ENCODE measurements around the gene WWOX. TPM values are rescaled to one million over a fixed set of nuclear protein-coding genes. Genes with fewer than 3 reads are reported as not detected.

Gene WWOX
- total and polyA plus RNA-seq, 2 of the 13 experiments (the other 11 are each of a cell fraction or from before 2014, with no cell fraction given), result 9.1 to 37.4 TPM

DNA sequence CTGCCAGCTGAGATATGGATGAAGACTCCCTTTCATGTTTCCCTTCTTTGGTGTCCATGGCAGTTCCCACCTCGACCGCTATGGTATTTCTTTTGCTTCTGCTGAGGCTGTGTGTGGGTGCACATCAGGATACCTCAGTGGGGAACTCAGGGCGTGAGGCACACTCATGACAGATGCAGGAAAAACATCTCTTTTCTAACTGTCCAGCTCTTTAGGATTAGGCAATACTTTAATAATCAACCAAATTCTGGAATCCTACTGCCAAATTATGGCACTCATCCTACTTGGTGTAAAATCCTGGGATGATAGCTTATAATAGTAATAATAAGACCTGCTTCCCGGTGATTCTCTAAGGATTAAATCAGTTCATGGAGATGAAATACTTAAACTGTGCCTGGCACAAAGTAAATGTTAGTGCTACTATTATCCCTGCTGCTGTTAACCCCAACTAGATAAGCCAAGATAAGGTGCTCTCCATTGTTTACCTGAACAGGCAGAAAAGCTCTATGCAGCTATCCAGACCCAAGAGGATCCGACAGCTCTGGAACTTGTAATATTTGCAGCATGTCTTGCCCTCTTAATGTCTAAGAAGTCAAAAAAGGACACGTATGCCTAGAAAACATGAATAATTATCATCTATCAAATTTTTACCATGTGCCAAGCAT is 543.3 kb downstream of the WWOX start:
- POLR2A ChIA-PET, result interaction anchor here (0.8 kb wide), 1 partner anchor 33 kb away, joined by 3 read pairs; no protein-coding TSS in a partner anchor

More for the DNA sequence above, 543.3 kb downstream of the WWOX start:
- H3K4me2 ChIP-seq (ENCODE audit: low read depth, low read length), result no peak overlapping the region
- H3K36me3 ChIP-seq (replicated peaks in 1 of 2; ENCODE audit: control insufficient read depth in 1 of 2, insufficient read depth in 2 of 2, low read length in 2 of 2), result no peaks in the 10 kb centered on the region
- ATAC-seq (no peak), FAIRE-seq (no peak), DNase-seq (ENCODE audit: low spot score) (no peak)
- 81% methylated on average over 6 of the region's 6 CpGs for WGBS (ENCODE audit: low lambda C conversion rate)
- H3K4me1 ChIP-seq (ENCODE audit: insufficient read depth, low read length), result peaks cover 8% of the 10 kb centered on the region; the same call in 1 of the 2 replicates
- no peaks in the 10 kb centered on the region for H4K20me1 ChIP-seq (ENCODE audit: insufficient read depth, low read length)
- in situ Hi-C loops (cut with HindIII; ENCODE audit: extremely low pct_ligation_motif_present, low pct_unique_long_range_greater_than_20kb) (no loop called here), intact Hi-C loops (cut with micrococcal nuclease; ENCODE audit: unreplicated experiment) (no loop called here)
- no peak overlapping the region for H2AFZ ChIP-seq (ENCODE audit: low read length)
- no peaks in the 10 kb centered on the region for H3K79me2 ChIP-seq (ENCODE audit: insufficient read depth, low read length)
- H3K9ac ChIP-seq (ENCODE audit: insufficient read depth, low read depth, low read length), result no peak overlapping the region
- no TSS peak for BruUV-seq (replicated peaks)
- H3K9me3 ChIP-seq (ENCODE audit: low read length), result no peaks in the 10 kb centered on the region
- CTCF ChIA-PET (ENCODE audit: low intra/inter-chr PET ratio, low total read pairs), result no interaction called here
- no peak overlapping the region for H3K4me3 ChIP-seq (replicated peaks in 1 of 3; ENCODE audit: insufficient read depth in 1 of 3, low read depth in 2 of 3, low read length in 3 of 3)
- no peaks in the 10 kb centered on the region for H3K27me3 ChIP-seq (ENCODE audit: control insufficient read depth in 1 of 2, insufficient read depth in 2 of 2, low read length in 2 of 2)
- TF ChIP-seq, protein P1, sequence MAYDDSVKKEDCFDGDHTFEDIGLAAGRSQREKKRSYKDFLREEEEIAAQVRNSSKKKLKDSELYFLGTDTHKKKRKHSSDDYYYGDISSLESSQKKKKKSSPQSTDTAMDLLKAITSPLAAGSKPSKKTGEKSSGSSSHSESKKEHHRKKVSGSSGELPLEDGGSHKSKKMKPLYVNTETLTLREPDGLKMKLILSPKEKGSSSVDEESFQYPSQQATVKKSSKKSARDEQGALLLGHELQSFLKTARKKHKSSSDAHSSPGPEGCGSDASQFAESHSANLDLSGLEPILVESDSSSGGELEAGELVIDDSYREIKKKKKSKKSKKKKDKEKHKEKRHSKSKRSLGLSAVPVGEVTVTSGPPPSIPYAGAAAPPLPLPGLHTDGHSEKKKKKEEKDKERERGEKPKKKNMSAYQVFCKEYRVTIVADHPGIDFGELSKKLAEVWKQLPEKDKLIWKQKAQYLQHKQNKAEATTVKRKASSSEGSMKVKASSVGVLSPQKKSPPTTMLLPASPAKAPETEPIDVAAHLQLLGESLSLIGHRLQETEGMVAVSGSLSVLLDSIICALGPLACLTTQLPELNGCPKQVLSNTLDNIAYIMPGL (CRISPR knock-in tag; IDR thresholded peaks at IDR 0.05; ENCODE audit: borderline replicate concordance in 1 of 2, low read depth in 1 of 2), result no peak
- TF ChIP-seq SMC3 (IDR thresholded peaks at IDR 0.05; ENCODE audit: low read length) (no peak), NFATC3 (CRISPR knock-in tag; IDR thresholded peaks at IDR 0.05) (no peak), FOXM1 (CRISPR knock-in tag; IDR thresholded peaks at IDR 0.05) (no peak), ZNF737 (CRISPR knock-in tag; IDR thresholded peaks at IDR 0.05; ENCODE audit: borderline replicate concordance) (no peak), HMGA1 (CRISPR knock-in tag; conservative IDR thresholded peaks at IDR 0.05) (no peak), NCOA1 (CRISPR knock-in tag; IDR thresholded peaks at IDR 0.05) (no peak), ZBTB7A (CRISPR knock-in tag; IDR thresholded peaks at IDR 0.05) (no peak), ZNF543 (CRISPR knock-in tag; IDR thresholded peaks at IDR 0.05) (no peak), ZNF367 (CRISPR knock-in tag; IDR thresholded peaks at IDR 0.05; ENCODE audit: borderline replicate concordance) (no peak), NRL (CRISPR knock-in tag; IDR thresholded peaks at IDR 0.05; ENCODE audit: borderline replicate concordance) (no peak)
- TF ChIP-seq, protein P2, sequence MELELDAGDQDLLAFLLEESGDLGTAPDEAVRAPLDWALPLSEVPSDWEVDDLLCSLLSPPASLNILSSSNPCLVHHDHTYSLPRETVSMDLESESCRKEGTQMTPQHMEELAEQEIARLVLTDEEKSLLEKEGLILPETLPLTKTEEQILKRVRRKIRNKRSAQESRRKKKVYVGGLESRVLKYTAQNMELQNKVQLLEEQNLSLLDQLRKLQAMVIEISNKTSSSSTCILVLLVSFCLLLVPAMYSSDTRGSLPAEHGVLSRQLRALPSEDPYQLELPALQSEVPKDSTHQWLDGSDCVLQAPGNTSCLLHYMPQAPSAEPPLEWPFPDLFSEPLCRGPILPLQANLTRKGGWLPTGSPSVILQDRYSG (CRISPR knock-in tag; IDR thresholded peaks at IDR 0.05), result no peak
- no peak overlapping the region for H3K27ac ChIP-seq (ENCODE audit: extremely low read length, insufficient read depth, low read length)
